ENCODE measurements around the gene MFSD2B.
"Not testable (repeated sequence)": the region's sequence is repeated elsewhere in the genome, so short reads cannot be mapped to it uniquely, and the experiment has no call there.

Gene MFSD2B

DNA sequence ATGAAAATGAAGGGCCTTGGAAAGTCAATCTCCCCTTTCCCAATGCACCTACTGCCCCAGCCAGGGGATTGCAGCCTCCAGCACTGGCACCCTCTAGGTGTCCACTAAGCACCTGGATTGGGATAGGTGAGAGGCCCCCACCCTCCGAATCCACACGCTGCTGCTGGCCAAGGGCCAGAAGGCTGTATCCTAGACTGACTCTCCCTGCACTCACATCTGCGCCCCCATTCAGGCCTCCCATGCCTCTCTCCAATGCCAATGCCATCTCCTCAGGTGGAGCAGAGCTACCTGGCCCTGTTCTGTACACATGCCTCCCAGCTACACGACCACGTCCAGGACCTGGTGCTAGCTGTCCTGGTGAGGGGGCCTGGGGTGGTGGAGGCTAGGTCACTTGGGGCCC, 9.8 kb downstream of the MFSD2B start:
- DNase-seq = no peak

DNA sequence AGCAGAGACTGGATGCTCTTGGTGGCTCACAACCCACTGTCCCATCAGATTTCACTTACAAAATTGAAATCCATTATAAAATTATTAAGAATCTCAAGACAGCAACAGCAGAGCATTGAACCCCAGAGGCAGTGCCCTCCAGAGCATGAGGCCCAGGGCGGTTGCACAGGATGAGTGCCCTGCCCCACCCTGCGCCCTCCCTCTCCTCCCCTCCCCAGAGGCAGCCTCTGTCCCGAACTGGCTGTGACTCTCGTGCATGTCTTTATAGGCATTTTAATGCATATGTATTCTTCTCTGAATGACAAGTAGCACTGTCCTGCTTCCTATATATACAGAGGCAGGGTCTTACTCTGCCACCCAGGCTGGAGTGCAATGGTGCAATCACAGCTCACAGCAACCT, 10.4 kb downstream of the MFSD2B start:
- DNase-seq = no peak

GRCh38 chr2:24021122-24021998, 11.5 kb downstream of the MFSD2B start:
- DNase-seq = no peak

GRCh38 chr2:24022324-24022974, 12.6 kb downstream of the MFSD2B start:
- no peak for DNase-seq

DNA sequence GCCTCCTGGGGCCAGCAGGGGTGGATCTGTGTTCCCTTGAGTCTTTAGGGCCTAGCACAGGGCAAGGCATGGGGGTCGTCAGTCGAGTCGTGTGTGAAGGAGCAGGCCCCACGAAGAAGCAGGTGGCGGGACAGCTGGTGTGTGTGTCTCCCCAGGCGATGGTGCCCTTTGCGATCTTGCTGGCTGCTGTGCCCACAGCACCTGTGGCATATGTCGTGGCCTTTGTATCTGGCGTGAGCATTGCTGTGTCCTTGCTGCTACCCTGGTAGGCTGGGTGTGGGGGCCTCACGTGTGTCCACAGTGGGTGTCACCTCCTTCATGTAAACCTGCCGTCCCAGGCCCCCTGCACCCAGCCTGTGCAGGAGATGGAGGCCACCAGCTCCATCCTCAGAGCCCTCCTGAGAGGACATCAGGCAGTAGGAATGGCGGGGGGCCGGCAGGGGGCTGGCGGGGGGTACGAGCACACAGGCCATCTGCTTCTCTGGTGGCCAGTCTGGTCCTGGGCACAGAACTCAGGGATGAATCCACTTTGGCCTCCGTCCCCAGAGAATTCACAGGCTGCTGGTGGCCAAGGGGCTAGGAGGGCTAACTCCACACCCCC, 13.2 kb downstream of the MFSD2B start:
- DNase-seq = no peak

GRCh38 chr2:24024018-24024417, 14.1 kb downstream of the MFSD2B start:
- DNase-seq = no peak

GRCh38 chr2:24024996-24025663, 15.2 kb downstream of the MFSD2B start:
- no peak for DNase-seq

- DNase-seq = no peak
Measured at GRCh38 chr2:24026233-24026632, 16.3 kb downstream of the MFSD2B start.

DNA sequence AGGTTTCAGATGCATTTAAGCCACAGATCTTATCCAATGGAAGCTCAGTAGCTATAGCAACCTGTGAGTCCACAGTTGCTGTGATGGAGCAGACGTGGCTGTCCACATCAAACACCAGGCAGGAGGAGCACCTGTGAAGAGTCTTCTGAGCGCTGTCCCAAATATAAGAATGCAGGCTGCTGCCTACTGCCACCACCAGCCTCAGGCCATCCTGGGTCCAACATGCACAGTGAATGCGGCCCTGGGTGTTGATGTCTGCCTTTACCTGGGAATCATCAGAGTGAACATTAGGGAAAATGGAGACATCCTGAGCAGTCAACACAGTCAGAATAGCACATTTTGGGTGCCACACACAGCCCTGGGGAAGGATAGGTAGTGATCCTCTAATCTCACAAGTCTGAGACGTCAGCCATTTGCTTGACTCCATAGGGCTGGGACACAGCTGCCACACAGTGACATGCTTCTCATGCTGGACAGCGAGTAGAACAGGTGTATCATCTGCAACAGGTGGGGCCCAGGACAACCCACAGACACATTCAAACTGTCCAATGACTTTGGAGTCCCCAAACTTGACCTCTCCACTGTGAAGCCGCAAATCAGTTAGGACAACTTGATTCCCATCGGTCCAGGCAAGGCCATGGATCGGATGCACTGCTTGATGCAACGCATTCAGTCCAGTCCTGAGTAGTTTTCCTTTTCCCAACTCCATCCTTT, 29.1 kb downstream of the MFSD2B start:
- DNase-seq = no peak

GRCh38 chr2:24040511-24040910, 30.6 kb downstream of the MFSD2B start:
- no peak for DNase-seq

- DNase-seq = not testable (repeated sequence)
Measured at GRCh38 chr2:24043133-24043532, 33.2 kb downstream of the MFSD2B start.

GRCh38 chr2:24045511-24046508, 35.9 kb downstream of the MFSD2B start:
- no peak for DNase-seq

- DNase-seq = no peak
Measured at GRCh38 chr2:24046599-24046929, 36.7 kb downstream of the MFSD2B start.

- DNase-seq = peak; percentile 56 to 100 (median 95)
Measured at GRCh38 chr2:24046930-24047702, 37.2 kb downstream of the MFSD2B start, which contains the start of gene WDCP. Gene WDCP (minus strand): TSS chr2:24047391. CDS start chr2:24039494, 7,897 bp downstream.

DNA sequence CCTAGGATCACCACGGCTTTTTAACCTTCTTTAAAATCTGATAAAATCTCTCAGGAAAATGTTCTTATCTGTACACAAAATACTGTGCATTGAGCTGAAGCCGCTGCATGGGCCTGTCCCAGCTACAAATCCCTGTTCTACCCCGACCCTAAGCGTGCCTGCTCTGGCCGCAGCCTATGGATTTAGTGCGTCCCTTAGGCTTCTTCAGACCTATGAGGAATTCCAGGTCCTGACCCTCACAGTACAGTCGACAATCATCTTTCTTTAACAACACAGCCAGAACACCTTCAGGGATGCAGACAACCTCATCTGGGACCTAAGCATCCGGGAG, 37.8 kb downstream of the MFSD2B start:
- no peak for DNase-seq

DNA sequence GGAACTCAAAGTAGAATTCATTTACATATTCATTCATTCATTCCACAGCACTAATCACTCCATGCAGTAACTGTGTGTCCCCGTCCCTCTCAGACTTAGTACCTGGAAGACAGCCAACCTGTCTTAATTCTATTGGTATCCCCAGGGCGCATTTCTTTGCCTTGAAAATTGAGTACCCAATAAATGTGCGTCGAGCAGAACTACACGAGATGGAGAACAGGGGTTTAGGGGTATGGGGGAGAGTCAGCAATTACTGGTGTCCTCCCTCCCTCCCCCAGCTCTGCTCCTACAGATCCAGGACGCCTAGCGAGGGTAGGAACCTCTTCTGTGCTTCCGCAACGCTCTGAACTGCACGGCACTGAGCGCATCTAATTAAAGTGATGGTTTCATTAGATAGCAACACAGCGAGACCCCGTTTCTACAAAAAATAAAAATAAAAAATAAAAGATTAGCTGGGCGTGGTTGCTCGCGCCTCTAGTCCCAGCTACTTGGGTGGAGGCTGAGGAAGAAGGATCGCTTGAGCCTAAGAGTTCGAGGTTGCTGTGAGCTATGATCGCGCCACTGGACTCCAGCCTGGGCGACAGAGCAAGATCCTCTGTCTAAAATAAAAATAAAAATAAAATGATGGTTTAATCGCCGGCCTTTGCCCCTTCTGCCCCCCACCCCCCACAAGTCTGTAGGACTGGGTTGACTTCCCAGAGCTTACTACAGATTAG, 39.0 kb downstream of the MFSD2B start:
- no peak for DNase-seq

DNA sequence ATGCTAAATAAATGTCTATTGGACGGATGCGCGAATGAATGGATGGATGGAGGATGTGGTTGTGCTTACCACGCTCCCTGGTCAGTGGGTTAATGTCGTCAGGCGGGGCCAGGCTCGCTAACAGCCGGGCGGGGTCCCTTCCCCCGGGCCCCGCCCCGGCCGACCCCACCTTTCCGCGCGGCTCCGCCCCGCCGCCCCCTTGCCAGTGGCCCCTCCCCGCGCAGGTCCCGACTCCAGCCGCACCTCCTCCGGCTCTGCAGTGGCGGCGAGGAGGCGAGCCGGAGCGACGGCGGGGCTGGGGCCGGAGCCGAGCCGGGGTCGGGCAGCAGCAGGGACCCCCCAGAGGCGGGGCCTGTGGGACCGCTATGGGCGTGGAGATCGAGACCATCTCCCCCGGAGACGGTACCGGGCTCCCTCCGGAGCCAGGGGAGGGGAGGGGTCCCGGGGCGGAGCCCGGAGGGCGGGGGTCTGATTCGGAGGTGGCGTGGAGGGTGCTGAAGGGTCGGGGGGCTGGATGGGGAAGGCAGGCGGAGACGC, 39.7 kb downstream of the MFSD2B start, which contains the start of gene FKBP1B:
FKBP1B (plus strand) TSS at position 257 of the 537 bp plus-strand sequence; CDS start at position 366, 109 bp downstream.
- peak in 23 of 56 donors; percentile 7 to 67 (median 23) for DNase-seq
